Thoracic aorta endothelial cell (primary cell): ENCODE results near the gene GAS2. TPM values are rescaled to one million over a fixed set of nuclear protein-coding genes. Genes with fewer than 3 reads are reported as not detected.

ENCODE experiments used
- small RNA-seq: library from RNA; depleted of rRNA; stranded (forward); fragments of <200 nt; gene quantifications from one replicate; pipeline ENCODE3, GENCODE V24; 2012
- total RNA-seq: library from RNA; depleted of rRNA; stranded (reverse); fragments of >200 nt; gene quantifications from 2 replicates; pipeline ENCODE4 v1.2.3, GENCODE V29; 2012

GAS2 gene
- total RNA-seq, result 0.65 and 1.3 TPM in 2 replicates

DNA sequence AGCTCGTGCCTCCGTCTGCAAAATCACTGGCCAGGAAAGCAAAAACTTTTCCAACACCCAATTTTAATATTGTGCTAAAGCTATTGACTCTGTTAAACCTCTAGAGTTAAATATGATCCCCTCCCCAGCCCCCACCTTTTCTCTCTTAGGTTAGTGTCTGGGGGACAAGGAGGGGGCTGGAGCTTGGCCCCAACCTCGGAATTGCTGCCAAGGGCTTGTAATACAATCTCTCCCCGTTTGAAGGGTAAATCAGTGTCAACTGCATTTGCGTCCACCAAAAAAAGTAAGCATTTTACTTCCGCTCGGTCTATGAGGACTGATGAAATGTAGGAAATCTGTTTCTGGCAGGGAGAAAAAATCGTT is at the start of gene GAS2:
GAS2 (plus strand) TSS at position 287 of the 363 bp plus-strand sequence. CDS start 8,259 bp downstream, outside the sequence.

DNA sequence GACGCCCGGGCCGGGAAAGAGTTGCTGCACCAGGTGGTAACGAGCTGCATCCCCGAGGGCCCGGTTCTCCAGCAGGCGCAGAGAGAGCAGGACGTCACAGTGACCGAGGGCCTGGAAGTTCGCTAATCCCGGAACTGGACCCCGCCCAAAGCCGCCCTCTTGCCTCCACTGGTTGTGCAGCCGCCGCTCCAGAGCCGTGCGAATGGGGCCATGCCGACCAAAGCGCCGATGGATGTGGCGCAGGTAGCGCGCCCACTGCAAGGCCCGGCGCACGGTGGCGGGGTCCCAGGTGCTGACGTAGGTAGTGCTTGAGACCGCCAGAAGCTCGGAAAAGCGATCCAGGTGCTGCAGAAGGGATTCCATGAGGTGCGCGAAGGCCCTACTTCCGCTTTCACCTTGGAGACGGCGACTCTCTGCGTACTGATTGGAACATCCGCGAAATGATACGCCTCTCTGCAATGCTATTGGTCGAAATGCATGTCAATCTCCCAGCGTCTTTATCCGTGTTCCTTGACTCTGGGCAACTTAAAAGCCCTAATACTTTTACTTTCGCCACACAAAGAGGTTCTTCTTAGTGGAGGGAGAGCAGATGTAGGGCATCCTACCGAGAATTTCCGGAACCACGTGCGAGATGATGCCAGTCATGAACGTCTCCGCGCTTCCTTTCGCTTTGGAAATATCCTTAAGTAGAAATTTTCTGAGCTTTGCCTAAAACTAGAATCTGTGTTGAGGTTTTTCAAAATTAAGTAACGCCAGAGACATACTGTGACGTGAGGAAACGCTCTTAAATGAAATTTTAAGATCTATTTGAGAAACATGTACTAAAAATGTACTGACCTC is 40.7 kb upstream of the GAS2 start, which contains the start of gene FANCF:
FANCF (minus strand) TSS at position 376 of the 840 bp plus-strand sequence; CDS start at position 363, 13 bp downstream.

DNA sequence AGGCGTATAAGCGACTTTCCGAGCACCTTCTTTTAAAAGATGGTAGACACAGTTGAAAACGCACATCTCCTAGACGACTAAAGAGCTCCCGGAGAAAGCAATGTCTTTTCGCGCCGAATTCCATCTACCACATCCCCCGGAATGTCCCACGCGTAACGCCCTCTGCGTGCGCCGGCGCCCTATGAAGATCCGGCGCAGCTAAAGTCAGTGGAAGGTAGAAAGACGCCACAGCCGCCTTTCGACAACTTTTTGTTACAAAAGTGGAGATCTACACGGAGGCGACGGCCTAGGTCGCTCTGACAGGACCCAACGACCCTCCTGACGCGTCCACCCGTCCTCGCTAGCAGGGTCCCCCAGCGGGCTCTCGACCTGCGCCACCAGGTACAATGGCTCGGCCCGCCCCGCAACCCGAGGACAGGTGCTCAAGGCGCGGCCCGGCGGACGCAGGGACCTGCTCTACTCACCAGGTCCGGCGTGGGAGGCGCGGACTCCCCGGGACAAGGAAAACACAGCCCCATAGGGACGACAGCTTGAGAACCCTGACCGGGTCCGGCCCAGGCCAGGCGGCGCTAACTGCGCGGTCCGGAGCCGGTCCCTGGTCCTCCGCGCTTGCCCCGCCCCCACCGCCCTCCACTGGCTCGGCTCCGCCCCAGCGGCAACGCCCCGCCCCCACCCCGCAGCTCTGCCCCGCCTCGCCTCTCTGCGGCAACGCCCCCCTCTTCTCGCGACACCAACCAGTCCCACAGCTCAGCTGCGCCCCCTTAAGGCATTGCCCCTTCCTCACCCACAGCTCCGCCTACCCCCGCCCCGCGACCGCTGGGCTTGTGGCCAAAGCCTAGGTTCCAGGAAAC is 163.0 kb downstream of the GAS2 start, which contains the start of gene SVIP:
SVIP (minus strand) TSS at position 571 of the 851 bp plus-strand sequence; CDS start at position 518, 53 bp downstream.

DNA sequence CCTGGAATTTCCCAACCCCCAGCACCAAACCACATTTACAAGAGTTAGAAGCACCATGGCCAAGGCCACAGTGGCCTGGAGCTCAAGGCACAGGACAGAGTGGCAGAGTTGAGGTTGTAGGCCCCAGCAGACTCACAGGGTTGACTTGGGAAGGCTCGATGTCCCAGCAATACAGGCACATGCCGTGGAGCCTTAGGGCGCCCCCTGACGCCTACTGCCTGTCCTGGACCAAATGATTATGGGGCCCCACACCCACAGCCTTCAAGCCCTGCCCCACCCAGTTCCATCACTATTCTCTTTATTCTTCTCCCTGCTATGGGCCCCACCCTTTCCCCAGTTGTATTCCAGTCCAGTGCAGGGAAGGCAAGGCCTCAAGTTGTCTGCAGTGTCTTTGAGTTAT is 193.8 kb downstream of the GAS2 start, which contains the start of gene CCDC179:
CCDC179 (minus strand) TSS at position 234 of the 400 bp plus-strand sequence; CDS start at position 181, 53 bp downstream.

Small RNA genes within 50 kb of the gene (small RNA-seq; reads per million reads assigned to genes)
- 13.6 reads per million, percentile 94 among the genes with 10 or more reads in this experiment for gene RNA5SP338

Other genes starting within 250 kb of the GAS2 start
- gene FANCF, start 40.8 kb upstream of the GAS2 start, total RNA-seq, result 11.4 and 15.9 TPM in 2 replicates
- 43.8 and 60.8 TPM in 2 replicates for gene SVIP, start 163.2 kb downstream of the GAS2 start, total RNA-seq
- not detected in 2 replicates for gene CCDC179, start 193.9 kb downstream of the GAS2 start, total RNA-seq